ENCODE data around the gene CXCL10. TPM values are rescaled to one million over a fixed set of nuclear protein-coding genes. Genes with fewer than 3 reads are reported as not detected.
"Not testable (repeated sequence)": the region's sequence is repeated elsewhere in the genome, so short reads cannot be mapped to it uniquely, and the experiment has no call there.

The CXCL10 gene
- total RNA-seq, 1 donor: 0.42 TPM

GRCh38 chr4:76043306-76043705, 20.0 kb upstream of the CXCL10 start:
- H3K9me3 ChIP-seq (ENCODE audit: low read depth, low read length): not testable (repeated sequence)

GRCh38 chr4:76042241-76042998, 19.1 kb upstream of the CXCL10 start:
- H3K27me3 ChIP-seq (ENCODE audit: insufficient read depth, low read length); H3K4me1 ChIP-seq (ENCODE audit: insufficient read depth, low read length); H3K9me3 ChIP-seq (ENCODE audit: low read depth, low read length); H3K4me3 ChIP-seq (ENCODE audit: low read length): not testable (repeated sequence)

More at GRCh38 chr4:76043306-76043705, 20.0 kb upstream of the CXCL10 start:
- not testable (repeated sequence) for H3K27me3 ChIP-seq (ENCODE audit: insufficient read depth, low read length); H3K4me1 ChIP-seq (ENCODE audit: insufficient read depth, low read length); H3K4me3 ChIP-seq (ENCODE audit: low read length)

- no peak overlapping the region for H3K4me3 ChIP-seq (ENCODE audit: low read length)
- H3K4me1 ChIP-seq (ENCODE audit: insufficient read depth, low read length): peaks cover 4% of the 10 kb centered on the region
- no peaks in the 10 kb centered on the region for H3K27me3 ChIP-seq (ENCODE audit: insufficient read depth, low read length)
- no peaks in the 10 kb centered on the region for H3K9me3 ChIP-seq (ENCODE audit: low read depth, low read length)
These were observed 13.6 kb upstream of the CXCL10 start for GRCh38 chr4:76036855-76037254.

GRCh38 chr4:76035799-76036380, 12.6 kb upstream of the CXCL10 start, which contains the start of gene CXCL11:
Gene CXCL11 (minus strand): TSS chr4:76036070. CDS start chr4:76035987, 83 bp downstream.
- Histone ChIP-seq H3K9me3 (ENCODE audit: low read depth, low read length) (no peaks in the 10 kb centered on the region), H3K4me3 (ENCODE audit: low read length) (no peak within 1 kb of the TSS), H3K27me3 (ENCODE audit: insufficient read depth, low read length) (no peaks in the 10 kb centered on the region), H3K4me1 (ENCODE audit: insufficient read depth, low read length) (peaks cover 4% of the 10 kb centered on the region)

GRCh38 chr4:76035141-76035540, 11.8 kb upstream of the CXCL10 start:
- Histone ChIP-seq H3K27me3 (ENCODE audit: insufficient read depth, low read length) (no peaks in the 10 kb centered on the region), H3K9me3 (ENCODE audit: low read depth, low read length) (no peaks in the 10 kb centered on the region), H3K4me1 (ENCODE audit: insufficient read depth, low read length) (peaks cover 4% of the 10 kb centered on the region), H3K4me3 (ENCODE audit: low read length) (no peak overlapping the region)

- H3K4me1 ChIP-seq (ENCODE audit: insufficient read depth, low read length): peaks cover 9% of the 10 kb centered on the region
- no peaks in the 10 kb centered on the region for H3K9me3 ChIP-seq (ENCODE audit: low read depth, low read length)
- H3K4me3 ChIP-seq (ENCODE audit: low read length): no peak overlapping the region
- H3K27me3 ChIP-seq (ENCODE audit: insufficient read depth, low read length): no peaks in the 10 kb centered on the region
These were observed 6.0 kb upstream of the CXCL10 start for GRCh38 chr4:76029300-76029699.

GRCh38 chr4:76028350-76028765, 5.1 kb upstream of the CXCL10 start:
- Histone ChIP-seq H3K27me3 (ENCODE audit: insufficient read depth, low read length) (no peaks in the 10 kb centered on the region), H3K4me3 (ENCODE audit: low read length) (no peak overlapping the region)

GRCh38 chr4:76024065-76024464, 768 bp upstream of the CXCL10 start:
- no peaks in the 10 kb centered on the region for H3K27me3 ChIP-seq (ENCODE audit: insufficient read depth, low read length)
- no peaks in the 10 kb centered on the region for H3K9me3 ChIP-seq (ENCODE audit: low read depth, low read length)
- H3K4me3 ChIP-seq (ENCODE audit: low read length): no peak overlapping the region
- peaks cover 20% of the 10 kb centered on the region for H3K4me1 ChIP-seq (ENCODE audit: insufficient read depth, low read length)

More at GRCh38 chr4:76028350-76028765, 5.1 kb upstream of the CXCL10 start:
- no peaks in the 10 kb centered on the region for H3K9me3 ChIP-seq (ENCODE audit: low read depth, low read length)
- H3K4me1 ChIP-seq (ENCODE audit: insufficient read depth, low read length): peaks cover 13% of the 10 kb centered on the region

- Histone ChIP-seq H3K4me1 (ENCODE audit: insufficient read depth, low read length) (peaks cover 14% of the 10 kb centered on the region), H3K4me3 (ENCODE audit: low read length) (no peak overlapping the region), H3K9me3 (ENCODE audit: low read depth, low read length) (no peaks in the 10 kb centered on the region), H3K27me3 (ENCODE audit: insufficient read depth, low read length) (no peaks in the 10 kb centered on the region)
These were observed 620 bp downstream of the CXCL10 start for GRCh38 chr4:76022677-76023076.

GRCh38 chr4:76022031-76022430, 1.3 kb downstream of the CXCL10 start:
- no peak overlapping the region for H3K4me3 ChIP-seq (ENCODE audit: low read length)
- H3K9me3 ChIP-seq (ENCODE audit: low read depth, low read length): no peaks in the 10 kb centered on the region
- H3K4me1 ChIP-seq (ENCODE audit: insufficient read depth, low read length): peaks cover 14% of the 10 kb centered on the region

GRCh38 chr4:76017056-76017686, 6.1 kb downstream of the CXCL10 start:
- H3K27me3 ChIP-seq (ENCODE audit: insufficient read depth, low read length): no peaks in the 10 kb centered on the region
- no peak overlapping the region for H3K4me3 ChIP-seq (ENCODE audit: low read length)
- H3K4me1 ChIP-seq (ENCODE audit: insufficient read depth, low read length): peaks cover 12% of the 10 kb centered on the region
- H3K9me3 ChIP-seq (ENCODE audit: low read depth, low read length): no peaks in the 10 kb centered on the region

More at GRCh38 chr4:76022031-76022430, 1.3 kb downstream of the CXCL10 start:
- no peaks in the 10 kb centered on the region for H3K27me3 ChIP-seq (ENCODE audit: insufficient read depth, low read length)

- peaks cover 20% of the 10 kb centered on the region for H3K4me1 ChIP-seq (ENCODE audit: insufficient read depth, low read length)
- no peaks in the 10 kb centered on the region for H3K27me3 ChIP-seq (ENCODE audit: insufficient read depth, low read length)
These were observed 6.9 kb downstream of the CXCL10 start for GRCh38 chr4:76016393-76016792.

GRCh38 chr4:76013540-76013939, 9.8 kb downstream of the CXCL10 start:
- Histone ChIP-seq H3K9me3 (ENCODE audit: low read depth, low read length) (no peaks in the 10 kb centered on the region), H3K27me3 (ENCODE audit: insufficient read depth, low read length) (no peaks in the 10 kb centered on the region), H3K4me1 (ENCODE audit: insufficient read depth, low read length) (peaks cover 19% of the 10 kb centered on the region), H3K4me3 (ENCODE audit: low read length) (no peak overlapping the region)

More at GRCh38 chr4:76016393-76016792, 6.9 kb downstream of the CXCL10 start:
- Histone ChIP-seq H3K9me3 (ENCODE audit: low read depth, low read length) (no peaks in the 10 kb centered on the region), H3K4me3 (ENCODE audit: low read length) (no peak overlapping the region)

GRCh38 chr4:76012388-76012801, 10.9 kb downstream of the CXCL10 start:
- Histone ChIP-seq H3K4me3 (ENCODE audit: low read length) (no peak overlapping the region), H3K27me3 (ENCODE audit: insufficient read depth, low read length) (no peaks in the 10 kb centered on the region), H3K4me1 (ENCODE audit: insufficient read depth, low read length) (peaks cover 19% of the 10 kb centered on the region), H3K9me3 (ENCODE audit: low read depth, low read length) (no peaks in the 10 kb centered on the region)

- H3K4me3 ChIP-seq (ENCODE audit: low read length): no peak overlapping the region
- H3K9me3 ChIP-seq (ENCODE audit: low read depth, low read length): no peaks in the 10 kb centered on the region
- H3K4me1 ChIP-seq (ENCODE audit: insufficient read depth, low read length): peaks cover 19% of the 10 kb centered on the region
- no peaks in the 10 kb centered on the region for H3K27me3 ChIP-seq (ENCODE audit: insufficient read depth, low read length)
These were observed 11.5 kb downstream of the CXCL10 start for GRCh38 chr4:76011700-76012387.

All from mononuclear cell (primary cell).